CD4-positive, alpha-beta T cell treated with Interleukin-1 beta for 1 hour (primary cell): Measurements from ENCODE around the gene SOCS3.
"Not testable (repeated sequence)": the region's sequence is repeated elsewhere in the genome, so short reads cannot be mapped to it uniquely, and the experiment has no call there.

Experiments
- DNase-seq, 2 donors: peaks; one replicate each; pipeline ENCODE4 v3.0.0-alpha.2; 2020 to 2022

SOCS3 gene

DNA sequence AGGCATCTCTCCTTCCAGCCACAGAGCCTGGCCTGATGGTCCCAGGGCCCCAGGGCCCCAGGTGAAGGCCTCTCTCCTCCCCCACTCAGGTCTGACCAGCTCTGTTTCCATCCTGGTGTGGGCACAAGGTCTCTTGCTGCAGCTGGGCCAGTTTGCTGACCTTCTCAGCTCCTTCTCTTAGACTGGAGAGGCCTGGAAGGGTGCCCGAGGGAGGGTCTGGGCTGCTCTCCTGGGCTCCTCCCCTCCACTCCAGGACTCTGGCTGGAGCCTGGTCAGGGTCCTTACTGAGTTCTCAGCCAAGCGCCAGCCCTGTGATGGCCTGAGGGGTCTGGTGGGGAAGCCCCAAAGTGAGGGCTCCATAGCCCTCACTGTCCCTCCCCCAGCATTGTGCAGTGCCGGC is 12.4 kb downstream of the SOCS3 start:
- no peak for DNase-seq

DNA sequence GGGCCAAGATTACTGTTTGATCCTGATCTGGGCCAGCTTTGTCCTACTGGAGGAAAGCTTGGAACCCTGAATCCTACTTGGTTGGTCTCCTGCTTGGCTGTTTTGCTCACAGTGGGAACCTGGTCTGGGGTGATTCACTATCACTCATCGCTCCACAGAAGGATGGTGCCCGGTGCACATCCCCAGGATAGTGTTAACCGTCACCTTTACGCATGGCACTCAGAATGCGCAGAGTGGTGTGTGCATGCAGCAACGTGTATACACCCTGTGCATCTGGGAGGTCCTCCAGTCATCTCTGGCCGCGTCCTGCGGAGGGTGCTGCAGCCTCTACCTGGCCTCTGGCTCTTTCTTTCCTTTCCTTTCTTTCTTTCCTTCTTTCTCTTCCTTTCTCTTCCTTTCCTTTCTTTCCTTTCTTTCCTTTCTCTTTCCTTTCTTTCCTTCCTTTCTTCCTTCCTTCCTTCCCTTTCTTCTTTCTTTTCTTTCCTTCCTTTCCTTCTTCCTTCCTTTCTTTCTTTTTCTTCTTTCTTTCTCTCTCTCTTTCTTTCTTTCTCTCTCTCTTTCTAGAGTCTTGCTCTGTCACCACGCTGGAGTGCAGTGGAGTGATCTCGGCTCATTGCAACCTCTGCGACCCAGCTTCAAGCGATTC is 13.1 kb downstream of the SOCS3 start:
- DNase-seq = no peak

- no peak for DNase-seq
Measured at GRCh38 chr17:78345791-78346494, 13.9 kb downstream of the SOCS3 start.

- no peak for DNase-seq
Measured at GRCh38 chr17:78345172-78345571, 14.7 kb downstream of the SOCS3 start.

- DNase-seq = no peak
Measured at GRCh38 chr17:78344666-78345065, 15.2 kb downstream of the SOCS3 start.

- DNase-seq = peak; percentile 80
Measured at GRCh38 chr17:78343543-78344201, 16.2 kb downstream of the SOCS3 start.

GRCh38 chr17:78343187-78343542 is 16.7 kb downstream of the SOCS3 start:
- peak in 1 of 2 donors; percentile 64 for DNase-seq

DNA sequence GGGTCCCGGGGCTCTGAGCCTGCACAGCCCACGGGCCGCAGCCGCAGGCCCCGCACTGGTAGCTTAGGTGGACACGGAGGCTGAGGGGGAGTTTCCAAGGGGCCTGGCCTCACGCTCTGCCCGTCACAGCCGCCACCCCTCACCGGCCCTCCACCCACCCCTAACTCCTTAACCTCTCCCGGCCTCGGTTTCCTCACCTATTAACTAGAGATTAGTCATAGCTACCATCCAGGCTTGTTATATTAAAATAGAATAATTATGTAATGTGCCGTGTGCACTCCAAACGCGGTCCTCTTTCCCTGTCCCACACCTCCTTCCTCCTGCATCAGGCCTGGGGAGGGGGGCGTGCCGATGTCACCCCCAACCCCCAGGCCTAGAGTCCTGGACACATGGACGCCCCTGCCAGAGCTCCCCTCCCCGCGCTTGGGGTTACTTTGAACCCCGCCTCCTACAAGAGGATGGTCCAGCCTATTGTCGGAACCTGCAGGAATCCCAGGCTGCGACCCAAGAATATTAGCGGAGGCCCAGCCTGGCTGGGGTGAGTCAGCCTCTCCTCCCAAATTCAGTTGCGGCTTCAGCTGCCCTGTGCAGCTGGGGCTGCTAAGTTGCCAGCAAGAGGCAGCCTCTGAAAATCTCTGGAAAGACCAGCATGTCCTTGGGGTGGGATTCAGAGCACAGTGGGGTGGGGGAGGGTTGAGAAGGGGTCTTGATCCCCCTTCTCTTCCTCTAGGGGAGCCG is 17.3 kb downstream of the SOCS3 start:
- no peak for DNase-seq

GRCh38 chr17:78341559-78342448 is 18.1 kb downstream of the SOCS3 start:
- DNase-seq = peak; percentile 42

GRCh38 chr17:78340183-78340955 is 19.5 kb downstream of the SOCS3 start:
- no peak for DNase-seq

- peak; percentile 51 to 52 for DNase-seq
Measured at GRCh38 chr17:78338486-78339259, 21.2 kb downstream of the SOCS3 start.

GRCh38 chr17:78337244-78338109 is 22.4 kb downstream of the SOCS3 start:
- peak in 1 of 2 donors; percentile 86 for DNase-seq

GRCh38 chr17:78335209-78335608 is 24.7 kb downstream of the SOCS3 start:
- DNase-seq = no peak

DNA sequence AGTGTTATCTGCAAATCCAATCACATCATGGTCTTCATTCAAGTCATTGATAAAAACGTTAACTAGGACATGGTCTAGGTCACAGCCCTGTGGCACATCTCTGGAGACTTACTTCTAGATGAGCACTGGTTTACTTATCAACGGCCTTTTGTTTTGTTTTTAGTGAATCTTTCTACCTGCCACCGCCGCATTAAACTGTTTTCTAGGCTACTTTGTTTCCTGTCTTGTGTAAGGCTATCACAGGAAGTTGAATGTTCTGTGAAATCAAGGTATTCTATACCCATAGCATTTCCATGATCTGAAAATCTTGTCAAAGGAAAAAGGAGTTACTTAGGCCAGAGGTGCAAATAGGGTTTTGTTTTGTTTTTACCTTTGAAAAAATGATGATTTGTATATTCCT is 26.9 kb downstream of the SOCS3 start:
- DNase-seq = no peak

GRCh38 chr17:78331355-78331754 is 28.5 kb downstream of the SOCS3 start:
- not testable (repeated sequence) for DNase-seq

GRCh38 chr17:78330570-78331224 is 29.2 kb downstream of the SOCS3 start:
- DNase-seq = no peak

DNA sequence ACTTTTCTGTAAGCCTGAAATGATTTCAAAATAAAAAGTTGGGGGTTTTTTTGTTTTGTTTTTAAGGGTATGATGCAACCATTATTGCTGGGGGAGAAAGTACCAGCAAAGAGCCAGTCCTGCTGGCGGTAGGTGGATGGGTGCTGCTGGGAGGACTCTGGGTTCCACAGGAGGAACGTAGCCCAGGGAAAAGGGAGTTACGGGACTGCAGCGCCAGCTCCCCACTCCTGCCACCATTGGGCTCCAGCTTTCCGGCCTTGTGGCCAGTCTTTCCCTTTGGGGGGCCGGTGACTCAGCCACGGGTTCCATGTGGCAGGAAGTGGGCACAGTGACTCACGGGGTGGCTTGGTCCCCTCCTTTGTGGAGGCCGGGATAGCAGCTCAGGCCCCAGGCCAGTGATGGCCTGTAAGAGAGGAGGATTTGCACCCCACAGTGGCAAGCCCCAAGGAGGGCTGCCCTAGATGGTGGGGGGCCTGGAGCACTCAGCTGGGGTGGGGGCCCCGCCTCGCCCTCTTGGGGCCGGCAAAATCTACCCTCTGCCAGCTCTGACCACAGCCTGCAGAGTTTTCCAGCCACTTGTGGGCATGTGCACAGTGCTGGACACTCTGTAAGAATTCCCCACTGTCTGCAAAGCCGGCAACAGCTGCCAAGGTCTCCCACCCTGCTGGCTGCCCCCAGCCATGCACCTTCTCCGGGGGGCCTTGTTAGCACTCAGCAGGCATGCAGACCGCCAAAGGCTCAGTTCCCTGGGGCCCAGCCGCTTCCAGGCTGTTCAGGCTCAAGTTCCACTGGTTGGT is 30.4 kb downstream of the SOCS3 start:
- peak in 1 of 2 donors; percentile 73 for DNase-seq

DNA sequence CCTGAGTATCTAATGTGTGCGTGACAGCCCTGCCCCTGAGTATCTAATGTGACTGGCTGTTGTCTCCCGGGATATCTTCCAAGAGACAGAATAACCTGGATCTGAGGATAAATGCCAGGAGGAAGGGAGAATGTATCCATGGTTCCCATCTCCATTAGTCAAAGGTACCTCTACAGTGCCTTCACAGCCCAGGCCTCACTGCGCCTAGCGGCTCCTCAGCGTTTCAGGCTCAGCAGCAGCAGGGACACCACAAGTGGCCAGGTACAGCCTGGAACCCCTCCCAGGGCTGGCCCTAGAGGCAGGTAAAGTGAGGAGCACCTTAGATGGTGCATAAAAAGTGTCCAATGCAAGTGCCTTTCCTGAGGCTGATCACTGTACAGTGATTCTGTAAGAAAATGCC is 32.0 kb downstream of the SOCS3 start:
- no peak for DNase-seq
